ENCODE results near the gene LDHAL6B.

Gene LDHAL6B

GRCh38 chr15:59177317-59177660, 29.4 kb upstream of the LDHAL6B start:
- DNase-seq (ENCODE audit: low read depth in 2 of 2) = no peak

- no peak for DNase-seq (ENCODE audit: low read depth in 2 of 2)
Observed at GRCh38 chr15:59178151-59178695, 28.4 kb upstream of the LDHAL6B start.

GRCh38 chr15:59179717-59180116, 26.9 kb upstream of the LDHAL6B start:
- no peak for DNase-seq (ENCODE audit: low read depth in 2 of 2)

GRCh38 chr15:59180945-59181600, 25.6 kb upstream of the LDHAL6B start:
- DNase-seq (ENCODE audit: low read depth in 2 of 2) = no peak

GRCh38 chr15:59185725-59186124, 20.9 kb upstream of the LDHAL6B start:
- DNase-seq (ENCODE audit: low read depth in 2 of 2) = no peak

- DNase-seq (ENCODE audit: low read depth in 2 of 2) = no peak
Observed at GRCh38 chr15:59186501-59186900, 20.1 kb upstream of the LDHAL6B start.

- no peak for DNase-seq (ENCODE audit: low read depth in 2 of 2)
Observed at GRCh38 chr15:59189241-59189640, 17.4 kb upstream of the LDHAL6B start.

- no peak for DNase-seq (ENCODE audit: low read depth in 2 of 2)
Observed at GRCh38 chr15:59190291-59190690, 16.4 kb upstream of the LDHAL6B start.

- no peak for DNase-seq (ENCODE audit: low read depth in 2 of 2)
Observed at GRCh38 chr15:59191855-59192237, 14.8 kb upstream of the LDHAL6B start.

GRCh38 chr15:59194639-59195325, 11.9 kb upstream of the LDHAL6B start:
- DNase-seq (ENCODE audit: low read depth in 2 of 2) = no peak

GRCh38 chr15:59196416-59196815, 10.2 kb upstream of the LDHAL6B start:
- DNase-seq (ENCODE audit: low read depth in 2 of 2) = no peak

GRCh38 chr15:59197454-59197853, 9.2 kb upstream of the LDHAL6B start:
- DNase-seq (ENCODE audit: low read depth in 2 of 2) = no peak

- DNase-seq (ENCODE audit: low read depth in 2 of 2) = no peak
Observed at GRCh38 chr15:59199626-59200465, 6.8 kb upstream of the LDHAL6B start.

GRCh38 chr15:59200560-59200959, 6.1 kb upstream of the LDHAL6B start:
- DNase-seq (ENCODE audit: low read depth in 2 of 2) = no peak

GRCh38 chr15:59203008-59203407, 3.6 kb upstream of the LDHAL6B start:
- DNase-seq (ENCODE audit: low read depth in 2 of 2) = no peak

- DNase-seq (ENCODE audit: low read depth in 2 of 2) = no peak
Observed at GRCh38 chr15:59203657-59204056, 3.0 kb upstream of the LDHAL6B start.

GRCh38 chr15:59205839-59206622, 612 bp upstream of the LDHAL6B start:
- no peak for DNase-seq (ENCODE audit: low read depth in 2 of 2)

- DNase-seq (ENCODE audit: low read depth in 2 of 2) = no peak
Observed at GRCh38 chr15:59208613-59209249, 2.1 kb downstream of the LDHAL6B start.

- no peak for DNase-seq (ENCODE audit: low read depth in 2 of 2)
Observed at GRCh38 chr15:59210186-59210585, 3.5 kb downstream of the LDHAL6B start.

- no peak for DNase-seq (ENCODE audit: low read depth in 2 of 2)
Observed at GRCh38 chr15:59216911-59217310, 10.3 kb downstream of the LDHAL6B start.

GRCh38 chr15:59217876-59218498, 11.3 kb downstream of the LDHAL6B start:
- DNase-seq (ENCODE audit: low read depth in 2 of 2) = no peak

All from stimulated activated CD4-positive, alpha-beta T cell treated with anti-CD3 and anti-CD28 coated beads, Interleukin-15, amount 100 ng/mL, for 48 hours (primary cell).